H1 (cell line): ENCODE data around the gene SPATA32. TPM values are rescaled to one million over a fixed set of nuclear protein-coding genes. Genes with fewer than 3 reads are reported as not detected.

ENCODE experiments used
- polyA plus RNA-seq, 7 experiments: library from polyadenylated mRNA; depleted of rRNA in 3 of 7; stranded (reverse) in 5 of 7; unstranded in 2 of 7; fragments of >200 nt in 5 of 7; fragments of 200-250 nt in 2 of 7; gene quantifications; 1 replicate in 5 of 7; 2 replicates in 1 of 7; 4 replicates in 1 of 7; pipeline versions ENCODE4 v1.2.1 to v1.2.3, GENCODE V29; 2011 to 2013; ENCODE audit warnings: missing spikeins in 2 of 7, mixed read lengths in 2 of 7
- total RNA-seq: library from RNA; stranded (reverse); fragmentation: NEBNext Ultra II Directional; extraction: Animal tissue kit (Norgen Biotek cat#: 25700); gene quantifications from 2 replicates; pipeline ENCODE4 v1.2.1, GENCODE V29; 2021

Gene SPATA32
- total and polyA plus RNA-seq, 2 of the 8 experiments (the other 6 are each of a cell fraction or from before 2014, with no cell fraction given) = 0.24 TPM; not detected in 1

Other genes starting within 250 kb of the SPATA32 start
- 33.7 and 35.6 TPM in 2 replicates for gene DCAKD, start 210.5 kb downstream of the SPATA32 start, total RNA-seq
- 52.9 and 61.8 TPM in 2 replicates for gene DCAKD, start 210.5 kb downstream of the SPATA32 start, polyA plus RNA-seq (2011; rRNA removed)
- 149 and 152 TPM in 2 replicates for gene NMT1, start 200.8 kb downstream of the SPATA32 start, total RNA-seq
- 35.5 and 42.9 TPM in 2 replicates for gene NMT1, start 200.8 kb downstream of the SPATA32 start, polyA plus RNA-seq (2011; rRNA removed)
- 42.7 and 48.1 TPM in 2 replicates for gene PLCD3, start 129.6 kb downstream of the SPATA32 start, total RNA-seq
- 26.5 and 32.3 TPM in 2 replicates for gene PLCD3, start 129.6 kb downstream of the SPATA32 start, polyA plus RNA-seq (2011; rRNA removed)
- 9.3 and 10.7 TPM in 2 replicates for gene ACBD4, start 126.4 kb downstream of the SPATA32 start, total RNA-seq
- 7.3 and 14.2 TPM in 2 replicates for gene ACBD4, start 126.4 kb downstream of the SPATA32 start, polyA plus RNA-seq (2011; rRNA removed)
- gene HEXIM1, start 113.6 kb downstream of the SPATA32 start, total RNA-seq = 36.9 and 38.3 TPM in 2 replicates
- 9.1 and 11.1 TPM in 2 replicates for gene HEXIM1, start 113.6 kb downstream of the SPATA32 start, polyA plus RNA-seq (2011; rRNA removed)
- 13.2 and 13.9 TPM in 2 replicates for gene HEXIM2, start 100.2 kb downstream of the SPATA32 start, total RNA-seq
- 7.5 and 10.6 TPM in 2 replicates for gene HEXIM2, start 100.2 kb downstream of the SPATA32 start, polyA plus RNA-seq (2011; rRNA removed)
- 8.6 and 9.8 TPM in 2 replicates for gene FMNL1, start 40.2 kb downstream of the SPATA32 start, total RNA-seq
- gene FMNL1, start 40.2 kb downstream of the SPATA32 start, polyA plus RNA-seq (2011; rRNA removed) = 2.5 and 5.3 TPM in 2 replicates
- 6.1 and 6.7 TPM in 2 replicates for gene MAP3K14, start 54.9 kb upstream of the SPATA32 start, total RNA-seq
- gene MAP3K14, start 54.9 kb upstream of the SPATA32 start, polyA plus RNA-seq (2011; rRNA removed) = 5.2 and 6.4 TPM in 2 replicates
- 13.1 TPM in 2 replicates for gene ARHGAP27, start 170.8 kb upstream of the SPATA32 start, total RNA-seq
- gene ARHGAP27, start 170.8 kb upstream of the SPATA32 start, polyA plus RNA-seq (2011; rRNA removed) = 11.6 and 15.9 TPM in 2 replicates
- 17.9 and 21.9 TPM in 2 replicates for gene PLEKHM1, start 228.6 kb upstream of the SPATA32 start, total RNA-seq
- 7.6 and 15.3 TPM in 2 replicates for gene PLEKHM1, start 228.6 kb upstream of the SPATA32 start, polyA plus RNA-seq (2011; rRNA removed)